HG02870 (cell line): ENCODE results near the gene RBM33.
A peak's percentile ranks its signal among the peaks of the same experiment; 100 is the strongest.
"Not testable (repeated sequence)": the region's sequence is repeated elsewhere in the genome, so short reads cannot be mapped to it uniquely, and the experiment has no call there.

Source experiments
- ATAC-seq: cut with Tn5 transposase; IDR thresholded peaks from one replicate; pipeline ENCODE4 v1.9.1; 2021; ENCODE audit warnings: mild to moderate bottlenecking, moderate library complexity; ENCODE audit not compliant: unreplicated experiment

The RBM33 gene

DNA sequence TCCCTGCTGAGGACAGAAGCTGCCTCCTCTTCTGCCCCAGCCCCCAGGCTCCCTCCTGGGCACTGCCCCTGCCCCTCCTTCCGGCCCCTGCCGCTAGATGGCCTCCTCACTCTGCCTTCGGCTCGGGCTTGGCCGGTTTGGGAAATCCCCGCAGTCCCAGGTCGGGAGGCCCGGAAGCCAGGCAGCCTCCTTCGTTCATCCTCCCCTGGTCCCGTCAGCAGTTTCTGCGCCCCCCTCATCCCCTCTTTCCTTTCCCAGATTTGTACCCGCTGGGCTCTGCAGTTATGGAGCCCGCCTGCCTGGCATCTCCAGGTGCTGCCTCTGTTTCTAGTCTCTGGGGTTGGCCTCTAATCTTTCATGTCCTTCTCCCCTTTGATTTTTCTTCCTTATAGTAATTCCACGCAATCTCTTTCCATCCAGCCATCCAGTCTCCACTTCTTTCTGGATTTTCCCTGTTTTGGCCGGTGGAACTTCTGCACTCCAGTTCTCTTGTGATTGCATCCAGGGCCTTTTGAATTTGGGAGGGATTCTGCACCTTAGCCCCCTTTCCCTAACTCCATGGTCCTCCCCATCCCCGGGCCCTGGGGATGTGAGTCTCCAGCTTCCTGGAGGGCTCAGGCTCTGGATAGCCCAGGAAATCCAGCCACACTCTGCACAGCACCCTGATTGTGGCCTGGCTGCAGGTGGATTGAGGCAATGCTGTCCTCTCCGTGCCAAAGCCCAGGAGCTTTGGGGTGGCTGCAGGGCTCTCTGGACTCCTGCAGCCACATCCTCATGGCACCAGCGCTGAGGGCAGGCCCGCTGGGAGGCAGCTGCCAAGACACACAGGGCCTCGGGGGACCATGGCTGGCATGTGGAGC lies 171.1 kb downstream of the RBM33 start:
- ATAC-seq: peak; percentile 93

DNA sequence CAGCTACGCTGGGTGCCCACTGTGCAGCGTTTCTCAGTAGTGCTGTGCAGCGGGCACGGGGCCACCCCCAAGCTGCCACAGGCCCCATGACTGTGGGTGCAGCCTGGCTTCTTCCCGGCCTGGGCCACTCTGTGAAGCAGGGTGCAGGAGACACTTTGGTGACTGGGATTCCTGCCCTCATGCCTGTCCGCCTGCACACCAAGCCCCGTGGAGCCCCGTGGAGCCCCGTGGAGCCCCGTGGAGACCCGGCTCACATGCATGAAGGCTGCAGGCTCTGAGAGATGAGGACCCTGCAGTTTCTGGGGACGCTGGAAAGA lies 171.7 kb downstream of the RBM33 start:
- no peak for ATAC-seq

DNA sequence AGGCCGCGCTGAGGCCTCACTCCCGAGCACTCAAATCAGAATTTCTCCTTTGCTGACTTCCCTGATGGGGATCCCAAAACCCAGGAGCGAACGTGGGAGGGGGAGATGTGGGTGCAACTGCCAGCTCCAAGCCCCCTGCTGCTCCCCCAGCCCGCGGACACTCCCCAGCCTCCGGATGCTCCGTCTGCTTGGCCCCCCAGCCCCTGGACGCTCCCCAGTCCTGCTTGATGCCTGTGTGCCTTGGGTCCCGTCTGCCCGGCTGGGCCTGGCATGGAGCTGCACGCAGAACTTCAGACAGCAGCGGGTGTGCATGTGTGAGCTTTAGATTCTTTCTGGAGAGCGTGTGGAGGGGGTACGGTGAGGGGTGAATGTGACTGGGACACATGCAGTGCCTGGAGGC lies 172.5 kb downstream of the RBM33 start:
- ATAC-seq: no peak

DNA sequence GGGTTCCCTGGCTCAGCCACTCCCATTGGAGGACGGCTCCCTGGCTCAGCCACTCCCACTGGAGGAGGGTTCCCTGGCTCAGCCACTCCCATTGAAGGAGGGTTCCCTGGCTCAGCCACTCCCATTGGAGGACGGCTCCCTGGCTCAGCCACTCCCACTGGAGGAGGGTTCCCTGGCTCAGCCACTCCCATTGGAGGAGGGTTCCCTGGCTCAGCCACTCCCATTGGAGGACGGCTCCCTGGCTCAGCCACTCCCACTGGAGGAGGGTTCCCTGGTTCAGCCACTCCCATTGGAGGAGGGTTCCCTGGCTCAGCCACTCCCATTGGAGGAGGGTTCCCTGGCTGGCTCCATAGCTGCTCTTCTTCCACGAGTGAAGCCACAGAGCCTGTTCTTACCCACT lies 173.1 kb downstream of the RBM33 start:
- ATAC-seq: not testable (repeated sequence)

DNA sequence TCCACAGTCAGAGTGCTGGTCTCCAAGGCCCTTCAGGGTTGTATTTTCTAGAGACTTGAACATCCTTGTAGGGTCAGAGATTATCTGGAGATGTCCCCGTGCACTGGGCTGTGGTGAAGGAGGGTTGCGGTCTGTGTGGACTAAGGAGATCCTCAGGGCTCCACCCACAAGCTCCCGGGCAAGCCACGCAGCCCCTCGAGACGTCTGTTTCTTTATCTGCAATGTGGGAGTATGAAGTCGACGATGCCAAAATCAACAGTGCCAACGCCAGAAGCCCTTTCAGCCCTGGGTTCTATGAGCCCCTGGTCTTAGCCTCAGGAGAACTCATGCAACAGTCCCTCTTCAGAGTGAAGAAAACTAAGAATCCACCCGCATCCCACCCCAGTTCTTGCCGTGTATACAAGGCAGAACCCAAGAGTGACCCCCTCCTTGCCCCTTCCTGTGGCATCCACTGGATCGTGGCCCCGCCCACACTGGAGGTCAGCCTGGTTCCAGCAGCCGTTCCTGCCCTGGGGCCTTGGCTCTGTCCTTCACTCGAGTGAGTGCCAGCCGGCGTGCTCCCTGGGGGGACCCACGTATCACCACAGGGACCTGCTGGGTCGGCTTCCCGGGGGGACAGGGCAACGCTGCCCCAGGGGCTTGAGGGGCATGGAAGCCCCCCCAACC lies 173.8 kb downstream of the RBM33 start:
- no peak for ATAC-seq

DNA sequence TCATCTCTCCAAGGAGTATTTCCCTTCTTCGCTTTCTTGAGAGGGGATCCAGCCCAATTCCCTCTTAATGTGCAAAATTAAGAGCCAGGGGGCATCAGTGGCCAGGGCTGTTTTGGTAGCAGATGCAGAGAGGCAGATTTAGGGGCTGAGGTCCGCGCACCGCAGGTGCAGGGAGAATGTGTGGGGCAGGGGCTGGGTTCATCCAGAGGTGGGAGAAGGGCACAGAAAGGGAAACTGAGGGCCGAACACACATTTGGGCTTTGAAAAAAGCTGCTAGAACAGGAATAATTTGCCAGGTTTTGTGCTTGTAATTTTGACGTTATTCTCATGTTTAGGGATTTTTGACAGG lies 174.3 kb downstream of the RBM33 start:
- no peak for ATAC-seq

DNA sequence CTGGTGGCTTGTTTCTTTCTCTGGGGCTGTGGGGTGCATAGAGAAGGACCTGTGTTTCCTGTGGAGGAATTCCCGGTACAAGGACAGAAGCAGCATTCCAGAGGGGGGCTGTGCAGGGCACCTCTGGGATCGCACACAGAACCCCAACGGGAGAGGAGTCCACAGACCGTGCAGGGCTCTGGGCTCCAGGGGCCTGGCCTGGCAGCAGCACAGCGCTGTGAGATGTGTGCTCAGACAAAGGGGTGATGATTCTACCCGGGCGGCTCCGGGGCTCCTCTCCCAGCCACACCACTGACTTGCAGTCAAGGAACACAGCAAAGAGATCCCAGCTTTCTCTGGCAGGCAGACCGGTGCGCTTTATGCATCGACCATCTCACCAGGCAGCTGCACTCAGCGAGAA lies 174.7 kb downstream of the RBM33 start:
- ATAC-seq: no peak

DNA sequence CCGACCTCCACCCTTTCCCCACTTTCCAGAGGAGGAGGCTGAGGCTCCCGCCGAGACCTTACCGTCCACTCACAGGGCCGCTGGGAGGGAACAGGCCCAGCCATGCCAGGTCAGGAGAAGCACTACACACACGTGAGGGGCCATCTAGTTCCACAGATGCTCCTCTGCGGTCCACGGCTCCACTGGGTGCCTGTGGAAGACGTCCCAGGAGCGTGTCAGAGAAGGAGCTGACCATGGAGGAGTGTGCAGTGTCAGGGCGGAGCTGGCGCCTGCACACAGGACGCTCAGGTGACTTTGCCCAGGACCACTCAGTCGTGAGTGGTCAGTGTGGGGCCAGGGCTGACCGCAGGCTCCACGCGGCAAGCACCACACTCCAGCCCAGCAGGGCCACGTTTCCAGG lies 175.8 kb downstream of the RBM33 start:
- ATAC-seq: no peak

DNA sequence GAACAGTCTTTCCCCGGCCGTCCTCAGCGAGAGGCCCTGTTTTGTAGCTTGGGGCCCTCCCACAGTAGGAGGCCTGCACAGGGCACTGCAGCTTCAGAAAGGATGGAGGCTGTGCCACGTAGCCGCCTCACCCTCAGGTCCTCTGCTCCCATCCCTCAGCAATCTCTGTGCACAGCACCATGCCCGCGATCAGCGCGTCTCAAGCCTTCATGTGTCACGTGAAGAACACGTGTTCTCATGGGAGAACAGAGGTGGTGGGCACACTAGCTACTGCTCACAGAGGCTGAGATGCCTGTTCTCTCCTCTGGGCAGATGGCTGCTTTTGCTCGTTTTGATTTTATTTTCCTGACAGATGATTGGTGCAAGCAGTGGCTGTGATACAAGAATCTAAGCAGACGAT lies 176.3 kb downstream of the RBM33 start:
- ATAC-seq: no peak

DNA sequence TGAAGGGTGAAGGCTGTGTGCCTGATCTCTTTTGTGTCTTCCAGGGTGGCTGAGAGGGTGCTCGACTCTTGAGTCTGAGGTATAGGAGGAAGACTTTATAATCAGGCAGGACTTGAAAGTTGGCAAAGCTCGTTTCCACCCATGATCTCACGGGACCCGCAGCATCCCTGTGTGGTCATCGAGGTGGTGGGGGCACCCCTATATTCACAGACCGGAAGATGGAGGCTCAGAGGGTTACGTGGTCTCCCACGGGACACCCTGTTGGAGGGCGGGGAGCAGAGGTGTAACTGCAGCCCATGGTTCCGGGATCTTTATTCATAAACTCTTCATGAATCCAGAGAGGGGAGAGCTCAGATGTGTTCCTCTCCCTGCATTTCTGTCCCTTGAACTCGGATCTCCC lies 177.4 kb downstream of the RBM33 start:
- ATAC-seq: no peak

DNA sequence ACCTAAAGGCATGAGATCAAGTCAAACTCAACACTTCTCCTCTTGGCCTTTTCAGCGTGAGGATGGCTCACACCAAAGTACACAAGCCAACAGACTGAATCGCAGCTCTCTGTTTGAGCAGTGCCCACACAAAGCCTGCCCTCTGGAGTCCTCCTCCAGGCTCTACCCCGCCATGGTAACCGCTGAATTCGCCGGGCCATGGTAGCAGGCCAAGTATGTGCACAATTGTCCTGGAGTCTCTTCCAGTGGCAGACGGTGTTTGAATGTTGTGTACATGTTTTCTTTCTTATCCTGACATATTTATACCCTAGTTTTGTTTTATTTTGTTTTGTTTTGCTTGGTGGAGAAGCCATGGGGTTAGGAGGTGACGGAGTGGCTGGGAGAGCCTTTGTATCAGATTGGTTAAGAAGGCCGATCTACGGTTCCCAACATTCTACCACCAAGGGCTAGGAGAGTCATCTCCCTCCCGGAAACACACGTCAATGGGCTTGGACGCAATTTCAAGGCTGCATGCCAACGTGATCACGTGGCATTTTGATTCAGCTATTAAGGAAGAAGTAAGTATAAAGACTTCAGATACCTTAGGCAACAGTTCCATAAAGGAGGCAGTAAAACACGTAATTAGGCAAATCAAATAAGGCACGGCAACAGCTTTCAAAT lies 179.9 kb downstream of the RBM33 start:
- no peak for ATAC-seq

DNA sequence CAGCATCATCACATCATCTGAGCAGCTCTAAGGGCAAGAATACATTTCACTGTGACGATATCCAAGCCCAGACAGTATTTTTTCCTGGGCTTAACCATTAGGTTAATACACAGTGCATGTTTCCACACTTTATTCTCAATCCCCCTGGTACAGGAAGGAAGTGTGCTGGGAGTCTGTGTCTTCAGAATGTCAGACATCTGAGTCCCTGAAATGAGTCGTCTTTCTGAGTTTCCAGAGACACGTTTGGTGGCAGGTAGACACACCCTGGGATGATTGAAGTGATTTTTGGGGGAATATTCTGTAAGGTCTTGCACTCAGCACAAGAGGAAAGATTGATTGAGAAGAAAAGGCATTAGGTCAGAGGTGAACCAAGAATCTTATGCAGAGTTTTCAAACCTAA lies 180.9 kb downstream of the RBM33 start:
- ATAC-seq: no peak

DNA sequence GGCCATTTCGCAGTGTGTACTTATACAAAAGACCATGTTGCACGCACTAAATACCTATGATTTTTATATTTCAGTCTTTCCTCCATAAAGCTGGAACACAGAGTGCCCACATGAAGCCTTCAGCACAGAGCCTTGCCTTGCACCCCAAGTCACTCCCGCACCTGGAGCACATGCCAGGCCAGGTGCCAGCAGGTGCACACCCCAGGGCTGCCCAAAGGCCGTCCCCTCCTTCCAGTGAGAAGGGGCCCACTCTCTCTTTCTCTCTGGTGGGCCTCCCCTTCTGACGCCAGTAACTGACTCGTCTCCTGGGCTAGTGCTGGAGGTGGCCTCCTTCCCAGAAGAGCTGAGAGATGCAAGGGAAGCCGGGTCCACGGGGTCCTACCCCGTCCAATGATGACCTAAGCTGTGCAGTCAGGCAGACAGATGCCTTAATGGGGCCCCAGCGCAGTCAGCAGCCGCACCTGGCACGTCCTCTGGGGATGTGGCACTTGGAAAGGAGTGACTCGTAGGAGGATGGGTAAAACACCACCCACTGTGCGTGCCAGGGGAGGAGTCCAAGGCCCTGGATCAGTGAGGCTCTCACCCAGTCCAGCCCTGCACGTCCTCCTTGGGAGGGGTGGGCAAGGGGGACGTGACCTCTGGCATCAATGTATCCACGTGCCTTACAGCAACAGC lies 185.5 kb downstream of the RBM33 start:
- ATAC-seq: no peak
